NCI-H1694 (cell line): Measurements from ENCODE around the gene ERAS.

Experiments used
- DNase-seq: peaks from one replicate; lab custom pipeline; 2025; lab: John Stamatoyannopoulos, UW

Gene ERAS, protein sequence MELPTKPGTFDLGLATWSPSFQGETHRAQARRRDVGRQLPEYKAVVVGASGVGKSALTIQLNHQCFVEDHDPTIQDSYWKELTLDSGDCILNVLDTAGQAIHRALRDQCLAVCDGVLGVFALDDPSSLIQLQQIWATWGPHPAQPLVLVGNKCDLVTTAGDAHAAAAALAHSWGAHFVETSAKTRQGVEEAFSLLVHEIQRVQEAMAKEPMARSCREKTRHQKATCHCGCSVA

GRCh38 chrX:48826135-48826875, at the start of gene ERAS:
ERAS (plus strand) TSS chrX:48826513; CDS start chrX:48829124, 2,611 bp downstream.
- DNase-seq, result no peak

DNA sequence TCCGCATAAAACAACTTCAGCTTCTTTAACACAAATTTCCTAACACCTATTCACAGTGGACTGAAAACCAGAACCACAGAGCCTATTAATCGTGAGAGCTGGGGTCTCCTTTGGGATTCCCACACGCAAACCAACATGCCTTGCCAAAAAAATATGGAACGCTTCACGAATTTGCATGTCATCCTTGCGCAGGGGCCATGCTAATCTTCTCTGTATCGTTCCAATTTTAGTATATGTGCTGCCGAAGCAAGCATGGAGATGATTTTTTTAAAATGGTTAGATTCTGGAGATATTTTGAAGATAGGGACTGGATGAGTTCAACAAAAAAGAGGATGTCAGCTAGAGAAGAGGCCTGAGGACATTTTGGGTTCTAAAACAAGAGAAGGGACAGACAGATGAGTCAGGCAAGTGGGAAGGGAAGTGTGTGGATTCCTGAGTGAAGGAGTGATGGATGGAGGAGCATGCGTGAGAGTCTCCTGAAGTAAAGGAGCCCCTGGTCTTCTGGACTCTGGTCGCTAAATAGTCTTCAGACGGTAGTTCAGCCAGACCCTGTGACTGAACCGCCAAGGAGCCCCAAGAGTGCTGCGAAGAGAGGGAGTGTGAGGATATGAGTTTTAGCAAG, 49.4 kb upstream of the ERAS start:
- DNase-seq, result no peak

DNA sequence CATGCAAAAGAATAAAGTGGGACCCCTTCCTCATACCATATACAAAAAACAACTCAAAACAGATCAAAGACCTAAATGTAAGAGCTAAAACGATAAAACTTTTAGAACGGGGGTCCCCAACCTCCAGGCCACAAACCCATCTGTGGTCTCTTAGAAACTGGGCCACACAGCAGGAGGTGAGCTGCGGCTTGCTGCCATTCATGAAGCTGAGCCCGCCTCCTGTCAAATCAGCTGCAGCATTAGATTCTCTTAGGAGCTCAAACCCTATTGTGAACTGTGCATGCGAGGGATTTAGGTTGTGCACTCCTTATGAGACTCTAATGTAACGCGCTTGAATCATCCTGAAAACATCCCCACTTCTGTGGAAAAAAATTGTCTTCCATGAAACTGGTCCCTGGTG, 46.9 kb upstream of the ERAS start:
- DNase-seq, result no peak

DNA sequence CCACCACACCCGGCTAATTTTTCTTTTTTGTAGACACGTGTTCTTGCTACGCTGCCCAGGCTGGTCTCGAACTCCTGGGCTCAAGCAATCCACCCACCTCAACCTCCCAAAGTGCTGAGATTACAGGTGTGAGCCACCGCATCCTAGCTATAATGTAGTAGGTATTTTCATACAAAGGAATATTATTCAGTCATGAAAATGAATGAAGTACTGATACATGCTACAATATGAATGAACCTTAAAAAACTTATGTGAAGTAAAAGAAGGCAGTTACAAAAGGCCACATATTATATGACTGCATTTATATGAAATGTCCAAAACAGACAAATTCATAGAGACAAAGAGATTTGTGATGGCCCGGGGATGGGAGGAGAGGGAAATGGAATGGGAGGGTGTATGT, 44.6 kb upstream of the ERAS start:
- no peak for DNase-seq

DNA sequence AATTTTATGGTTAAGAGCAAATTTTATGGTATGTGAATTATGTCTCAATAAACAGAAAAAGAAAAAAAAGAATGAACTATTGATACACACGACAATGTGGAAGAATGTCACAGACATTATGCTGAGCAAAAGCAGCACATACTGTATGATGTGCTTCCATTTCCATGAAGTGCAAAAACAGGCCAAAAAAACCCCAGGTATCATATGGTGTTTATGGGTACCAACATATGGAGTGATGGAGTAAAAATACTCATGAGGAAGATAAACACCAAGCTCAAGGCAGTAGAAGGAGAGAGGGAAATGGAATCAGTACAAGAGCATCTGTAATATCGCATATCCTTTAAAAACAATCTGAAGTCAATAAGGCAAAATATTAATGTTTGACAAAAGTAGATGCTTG, 44.1 kb upstream of the ERAS start:
- DNase-seq, result no peak

GRCh38 chrX:48782795-48783194, 43.5 kb upstream of the ERAS start:
- no peak for DNase-seq

DNA sequence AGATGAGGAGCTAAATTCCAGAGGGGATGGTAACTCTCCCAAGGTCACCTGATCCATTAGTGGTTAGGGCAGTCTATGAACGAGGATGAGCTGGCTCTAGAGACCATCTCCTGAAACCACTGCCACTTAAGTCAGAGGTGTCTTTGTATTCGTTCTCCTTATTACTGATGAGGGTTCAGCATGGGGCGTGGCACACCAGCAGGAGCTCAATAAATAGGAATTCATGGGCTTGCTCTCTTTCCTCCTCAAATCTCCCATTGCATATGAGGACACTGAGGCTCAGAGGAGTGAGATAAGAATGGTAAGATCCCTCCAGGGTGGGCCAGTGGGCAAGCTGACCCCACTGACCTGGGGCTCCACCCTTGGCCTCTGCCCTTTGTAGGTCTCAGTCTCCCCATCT, 41.6 kb upstream of the ERAS start:
- DNase-seq, result no peak

GRCh38 chrX:48785186-48785539, 41.1 kb upstream of the ERAS start:
- DNase-seq, result no peak

- no peak for DNase-seq
Measured at GRCh38 chrX:48785540-48786214, 40.6 kb upstream of the ERAS start.

- no peak for DNase-seq
Measured at GRCh38 chrX:48786341-48786800, 39.9 kb upstream of the ERAS start, which contains the start of gene GATA1. GATA1 (plus strand) TSS chrX:48786590; CDS start chrX:48791110, 4,520 bp downstream.

DNA sequence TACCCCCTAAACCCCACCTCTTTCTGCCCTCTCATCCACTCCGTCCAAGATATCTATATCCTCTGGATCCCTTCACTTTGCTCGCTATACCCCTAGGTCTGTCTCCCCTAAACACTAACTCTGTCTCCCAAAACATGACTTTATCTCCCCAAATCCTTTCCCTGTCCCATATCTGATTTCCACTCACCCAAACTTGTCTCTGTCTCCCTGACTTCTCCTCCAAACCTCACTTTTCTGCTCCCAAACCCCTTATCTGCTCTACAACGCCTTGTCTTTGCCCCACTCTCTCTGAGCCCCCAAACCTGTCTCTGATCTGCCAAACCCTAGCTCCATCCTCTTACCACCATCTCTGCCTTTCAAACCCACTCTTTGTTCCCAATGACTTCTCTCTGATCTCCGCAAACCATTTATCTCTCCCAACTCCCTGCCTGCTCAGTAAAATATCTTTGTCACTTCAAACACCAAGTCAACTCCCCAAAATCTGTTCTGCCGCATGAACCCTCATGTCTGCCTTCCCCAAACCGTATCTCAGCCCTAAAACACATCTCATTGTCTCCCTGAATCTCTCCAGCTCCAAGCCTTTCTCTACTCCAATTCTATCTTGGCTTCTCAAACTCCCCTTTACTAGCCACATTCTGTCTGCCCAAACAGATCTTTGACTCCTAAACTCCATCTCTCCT, 39.3 kb upstream of the ERAS start:
- DNase-seq, result no peak

- no peak for DNase-seq
Measured at GRCh38 chrX:48787505-48788443, 38.5 kb upstream of the ERAS start.

- DNase-seq, result no peak
Measured at GRCh38 chrX:48789366-48790220, 36.7 kb upstream of the ERAS start.

DNA sequence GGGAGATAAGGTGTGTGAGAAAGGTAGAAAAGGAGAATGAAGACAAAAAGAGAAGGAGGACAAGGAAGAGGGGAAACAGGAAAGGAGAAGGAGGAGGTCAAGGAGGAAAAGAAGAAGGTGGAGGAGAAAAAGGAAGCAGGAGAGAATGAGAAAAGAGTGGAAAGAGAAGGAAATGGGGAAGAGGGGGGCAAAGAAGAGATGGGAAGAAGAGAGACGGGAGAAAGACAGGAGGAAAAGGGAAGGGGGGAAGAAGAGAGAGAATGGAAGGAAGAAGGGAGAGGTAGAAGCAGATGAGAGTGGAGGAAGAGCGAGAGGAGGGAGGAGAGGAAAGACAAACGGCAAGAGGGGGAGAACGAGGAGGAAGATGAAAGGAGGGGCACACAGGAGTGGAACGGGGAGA, 35.8 kb upstream of the ERAS start:
- DNase-seq, result no peak

GRCh38 chrX:48791063-48791820, 35.1 kb upstream of the ERAS start:
- no peak for DNase-seq

DNA sequence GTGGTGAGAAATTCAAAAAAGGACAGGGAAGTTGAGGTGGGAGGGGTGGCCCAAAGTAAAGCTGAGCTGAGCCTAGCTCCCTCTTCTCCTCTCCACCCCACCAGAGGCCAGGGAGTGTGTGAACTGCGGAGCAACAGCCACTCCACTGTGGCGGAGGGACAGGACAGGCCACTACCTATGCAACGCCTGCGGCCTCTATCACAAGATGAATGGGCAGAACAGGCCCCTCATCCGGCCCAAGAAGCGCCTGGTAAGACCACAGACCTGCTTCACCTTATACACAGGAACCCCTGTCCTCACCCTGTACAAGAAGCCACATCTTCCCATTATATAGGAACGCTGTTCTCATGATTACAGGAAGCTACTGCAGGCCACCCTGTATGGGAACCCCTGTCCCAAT, 34.1 kb upstream of the ERAS start:
- DNase-seq, result no peak

GRCh38 chrX:48793935-48794334, 32.4 kb upstream of the ERAS start:
- DNase-seq, result no peak

DNA sequence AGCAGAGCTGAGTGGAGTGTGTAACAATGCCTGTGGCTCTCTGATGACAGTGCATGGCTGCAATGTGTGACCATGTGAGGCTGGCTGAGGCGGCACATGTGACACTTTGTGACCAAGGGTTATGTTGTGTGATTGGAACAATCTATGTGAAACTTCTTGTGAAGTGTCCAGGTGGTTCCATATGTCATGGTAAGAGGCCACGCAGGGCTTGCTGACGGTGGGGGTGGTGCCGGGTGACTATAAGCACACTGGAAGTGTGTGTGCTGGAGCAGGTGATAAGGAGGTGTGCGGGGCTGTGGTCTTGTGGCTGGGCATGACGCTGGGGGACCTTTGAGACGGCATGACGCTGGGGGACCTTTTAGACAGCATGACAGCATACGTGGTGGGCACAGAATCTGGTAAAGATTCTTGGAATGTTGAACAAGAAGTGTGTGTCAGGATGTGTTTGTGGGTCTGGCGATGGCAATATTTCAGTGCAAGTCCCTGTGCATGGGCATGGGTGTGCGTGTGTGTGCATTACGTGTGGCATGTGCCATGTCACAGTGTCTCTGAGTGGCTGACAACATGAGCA, 31.9 kb upstream of the ERAS start:
- DNase-seq, result no peak
